ENCODE results near the gene CAPNS2.

- TF ChIP-seq, protein P1, sequence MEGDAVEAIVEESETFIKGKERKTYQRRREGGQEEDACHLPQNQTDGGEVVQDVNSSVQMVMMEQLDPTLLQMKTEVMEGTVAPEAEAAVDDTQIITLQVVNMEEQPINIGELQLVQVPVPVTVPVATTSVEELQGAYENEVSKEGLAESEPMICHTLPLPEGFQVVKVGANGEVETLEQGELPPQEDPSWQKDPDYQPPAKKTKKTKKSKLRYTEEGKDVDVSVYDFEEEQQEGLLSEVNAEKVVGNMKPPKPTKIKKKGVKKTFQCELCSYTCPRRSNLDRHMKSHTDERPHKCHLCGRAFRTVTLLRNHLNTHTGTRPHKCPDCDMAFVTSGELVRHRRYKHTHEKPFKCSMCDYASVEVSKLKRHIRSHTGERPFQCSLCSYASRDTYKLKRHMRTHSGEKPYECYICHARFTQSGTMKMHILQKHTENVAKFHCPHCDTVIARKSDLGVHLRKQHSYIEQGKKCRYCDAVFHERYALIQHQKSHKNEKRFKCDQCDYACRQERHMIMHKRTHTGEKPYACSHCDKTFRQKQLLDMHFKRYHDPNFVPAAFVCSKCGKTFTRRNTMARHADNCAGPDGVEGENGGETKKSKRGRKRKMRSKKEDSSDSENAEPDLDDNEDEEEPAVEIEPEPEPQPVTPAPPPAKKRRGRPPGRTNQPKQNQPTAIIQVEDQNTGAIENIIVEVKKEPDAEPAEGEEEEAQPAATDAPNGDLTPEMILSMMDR (IDR thresholded peaks at IDR 0.05): no peak
- TF ChIP-seq POLR2A (IDR thresholded peaks at IDR 0.05): no peak
These were observed 34.3 kb upstream of the CAPNS2 start for GRCh38 chr16:55532227-55532626.

Data from adrenal gland (tissue), 5 donors.